Suprapubic skin (tissue), 4 donors: ENCODE data around the gene IFIT3.
"Not testable (repeated sequence)": the region's sequence is repeated elsewhere in the genome, so short reads cannot be mapped to it uniquely, and the experiment has no call there.

Source experiments
- CTCF ChIP-seq, 2 donors: fragments of 200-600 bp in 1 of 2; fragments of 450-650 bp in 1 of 2; sonication (generic) in 1 of 2; IDR thresholded peaks; one replicate each; pipeline ENCODE4 v1.5.1; 2016 to 2019; ENCODE audit warnings: antibody characterized with exemption in 2 of 2, mild to moderate bottlenecking in 1 of 2, moderate library complexity in 1 of 2
- EP300 ChIP-seq: sonication (generic); formaldehyde crosslinking; IDR thresholded peaks from one replicate; pipeline ENCODE4 v1.6.1; 2017; ENCODE audit warnings: antibody characterized with exemption
- POLR2A ChIP-seq, 2 donors: fragments of 450-650 bp; IDR thresholded peaks; one replicate each; pipeline ENCODE4 v1.6.1; 2017; ENCODE audit warnings: antibody characterized with exemption in 2 of 2, mild to moderate bottlenecking in 2 of 2, moderate library complexity in 2 of 2
- POLR2AphosphoS5 ChIP-seq, 3 donors: sonication (generic); formaldehyde crosslinking; IDR thresholded peaks; one replicate each; pipeline ENCODE4 v1.6.1; 2017; ENCODE audit warnings: antibody characterized with exemption in 3 of 3

- TF ChIP-seq CTCF (IDR thresholded peaks at IDR 0.05); POLR2AphosphoS5 (IDR thresholded peaks at IDR 0.05); POLR2A (IDR thresholded peaks at IDR 0.05); EP300: not testable (repeated sequence)
Measured at GRCh38 chr10:89318047-89318446, 9.8 kb upstream of the IFIT3 start.
